Skin epidermis (tissue), 12 donors: ENCODE results near the gene ST6GAL1.

ENCODE experiments used
- H3K27ac ChIP-seq, 21 experiments: fragments of 200-600 bp; sonication (generic) in 11 of 21; one replicate each; pipeline ENCODE4 v1.5.0; 2020; ENCODE audit warnings: mild to moderate bottlenecking in 3 of 21, inconsistent platforms in 2 of 21, moderate library complexity in 2 of 21
- H3K4me3 ChIP-seq, 7 experiments: fragments of 200-600 bp; sonication (generic) in 2 of 7; one replicate each; pipeline ENCODE4 v1.5.0; 2020; ENCODE audit warnings: inconsistent platforms in 2 of 7, mild to moderate bottlenecking in 2 of 7, moderate library complexity in 1 of 7

Gene ST6GAL1

GRCh38 chr3:187122261-187122660, 191.9 kb downstream of the ST6GAL1 start:
- no peak overlapping the region for H3K27ac ChIP-seq

DNA sequence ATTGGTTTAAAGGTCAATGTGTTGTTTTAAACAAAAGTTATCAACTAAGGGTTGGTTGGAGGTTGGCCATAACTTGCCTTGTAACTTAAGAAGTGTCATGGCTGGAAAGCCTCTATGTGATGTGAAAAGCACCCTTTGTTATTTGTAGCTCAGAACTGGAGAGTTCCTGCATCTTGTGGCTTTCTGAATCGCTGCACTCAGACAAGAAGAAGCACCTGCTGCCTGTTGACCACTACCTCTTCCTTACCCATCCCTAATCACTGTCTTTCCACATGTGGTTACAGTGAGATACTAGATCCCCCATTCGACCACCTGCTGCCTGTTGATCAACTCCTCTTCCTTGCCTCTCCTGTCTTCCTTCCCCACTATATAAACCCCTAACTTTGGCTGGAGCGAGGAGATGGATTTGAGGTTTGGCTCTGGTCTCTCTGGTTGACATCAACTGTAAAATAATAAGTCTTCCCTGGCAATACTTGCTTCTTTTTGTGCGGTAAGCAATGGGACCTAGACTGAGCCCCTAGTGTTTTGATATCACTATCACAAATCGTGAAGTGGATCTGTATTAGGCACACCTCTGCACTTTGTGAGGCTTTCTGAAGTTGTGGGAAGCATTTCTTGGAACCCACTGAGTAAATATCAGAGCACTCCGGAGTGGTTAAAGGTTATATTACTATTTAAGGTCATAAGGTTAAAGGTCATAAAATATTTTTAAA, 195.1 kb downstream of the ST6GAL1 start:
- H3K27ac ChIP-seq, result no peak overlapping the region
- no peak overlapping the region for H3K4me3 ChIP-seq

More at GRCh38 chr3:187122261-187122660, 191.9 kb downstream of the ST6GAL1 start:
- H3K4me3 ChIP-seq, result no peak overlapping the region
